ENCODE measurements around the gene LRMDA. TPM values are rescaled to one million over a fixed set of nuclear protein-coding genes. Genes with fewer than 3 reads are reported as not detected.

LRMDA gene
- total RNA-seq, 1 donor from 2014 or later = 5.2 TPM

- Histone ChIP-seq H3K9ac (no peak overlapping the region), H4K20me1 (ENCODE audit: low read depth) (no peaks in the 10 kb centered on the region), H3K27me3 (no peaks in the 10 kb centered on the region), H3F3A (ENCODE audit: low read depth) (no peaks in the 10 kb centered on the region), H3K36me3 (no peaks in the 10 kb centered on the region), H3K9me3 (ENCODE audit: low read depth) (no peaks in the 10 kb centered on the region), H3K79me2 (ENCODE audit: low read depth) (no peaks in the 10 kb centered on the region), H3K4me1 (peaks cover 12% of the 10 kb centered on the region), H3K4me3 (no peak overlapping the region), H2AFZ (replicated peaks) (no peak overlapping the region), H3K4me2 (no peak overlapping the region), H3K27ac (no peak overlapping the region)
- Mint-ChIP-seq H3K36me3 (no peaks in the 10 kb centered on the region), H3K27me3 (ENCODE audit: insufficient read depth, low read depth) (peaks cover 10% of the 10 kb centered on the region), H3K4me3 (no peak overlapping the region), H3K4me1 (peaks cover 16% of the 10 kb centered on the region), H3K9me3 (no peaks in the 10 kb centered on the region), H3K27ac (no peak overlapping the region)
- TF ChIP-seq EZH2 (IDR thresholded peaks at IDR 0.05) = no peak
- no peak for TF ChIP-seq EZH2phosphoT487 (IDR thresholded peaks at IDR 0.05)
- TF ChIP-seq CTCF (IDR thresholded peaks at IDR 0.05) = no peak
- DNase-seq (ENCODE audit: low spot score) = no peak
These were observed 227.1 kb downstream of the LRMDA start for GRCh38 chr10:75658496-75658895.

- Histone ChIP-seq H4K20me1 (ENCODE audit: low read depth) (no peaks in the 10 kb centered on the region), H2AFZ (replicated peaks) (no peak overlapping the region), H3K27me3 (no peaks in the 10 kb centered on the region), H3K36me3 (no peaks in the 10 kb centered on the region), H3K79me2 (ENCODE audit: low read depth) (no peaks in the 10 kb centered on the region), H3K4me3 (no peak overlapping the region), H3K4me1 (peaks cover 9% of the 10 kb centered on the region), H3K9me3 (ENCODE audit: low read depth) (no peaks in the 10 kb centered on the region), H3K27ac (no peak overlapping the region), H3K9ac (no peak overlapping the region), H3F3A (ENCODE audit: low read depth) (no peaks in the 10 kb centered on the region), H3K4me2 (no peak overlapping the region)
- Mint-ChIP-seq H3K27me3 (ENCODE audit: insufficient read depth, low read depth) (peaks cover 10% of the 10 kb centered on the region), H3K36me3 (no peaks in the 10 kb centered on the region), H3K9me3 (no peaks in the 10 kb centered on the region), H3K4me1 (peaks cover 14% of the 10 kb centered on the region), H3K27ac (no peak overlapping the region), H3K4me3 (no peak overlapping the region)
- DNase-seq (ENCODE audit: low spot score) = no peak
- no peak for TF ChIP-seq EZH2 (IDR thresholded peaks at IDR 0.05)
- TF ChIP-seq EZH2phosphoT487 (IDR thresholded peaks at IDR 0.05) = no peak
- no peak for TF ChIP-seq CTCF (IDR thresholded peaks at IDR 0.05)
These were observed 227.5 kb downstream of the LRMDA start for GRCh38 chr10:75658915-75659314.

GRCh38 chr10:75660823-75661222, 229.4 kb downstream of the LRMDA start:
- Histone ChIP-seq H2AFZ (replicated peaks) (peak overlapping the region; percentile 40), H4K20me1 (ENCODE audit: low read depth) (no peaks in the 10 kb centered on the region), H3K9me3 (ENCODE audit: low read depth) (no peaks in the 10 kb centered on the region), H3K27me3 (no peaks in the 10 kb centered on the region), H3K4me2 (no peak overlapping the region), H3K27ac (no peak overlapping the region), H3K9ac (no peak overlapping the region), H3F3A (ENCODE audit: low read depth) (no peaks in the 10 kb centered on the region), H3K79me2 (ENCODE audit: low read depth) (no peaks in the 10 kb centered on the region), H3K36me3 (no peaks in the 10 kb centered on the region), H3K4me1 (peaks cover 9% of the 10 kb centered on the region), H3K4me3 (no peak overlapping the region)
- Mint-ChIP-seq H3K4me1 (peaks cover 14% of the 10 kb centered on the region), H3K27ac (no peak overlapping the region), H3K4me3 (no peak overlapping the region), H3K36me3 (no peaks in the 10 kb centered on the region), H3K9me3 (no peaks in the 10 kb centered on the region), H3K27me3 (ENCODE audit: insufficient read depth, low read depth) (peaks cover 10% of the 10 kb centered on the region)
- DNase-seq (ENCODE audit: low spot score) = no peak
- TF ChIP-seq EZH2phosphoT487 (IDR thresholded peaks at IDR 0.05) (no peak), CTCF (IDR thresholded peaks at IDR 0.05) (no peak), EZH2 (IDR thresholded peaks at IDR 0.05) (no peak)

Measured in neural progenitor cell (in vitro differentiated cells).